C1 segment of cervical spinal cord (tissue), 14 donors: ENCODE data around the gene MAN2A1.

Experiments used
- DNase-seq, 14 donors: peaks; one replicate each; lab custom pipeline; 2025; lab: John Stamatoyannopoulos, UW

Gene MAN2A1

DNA sequence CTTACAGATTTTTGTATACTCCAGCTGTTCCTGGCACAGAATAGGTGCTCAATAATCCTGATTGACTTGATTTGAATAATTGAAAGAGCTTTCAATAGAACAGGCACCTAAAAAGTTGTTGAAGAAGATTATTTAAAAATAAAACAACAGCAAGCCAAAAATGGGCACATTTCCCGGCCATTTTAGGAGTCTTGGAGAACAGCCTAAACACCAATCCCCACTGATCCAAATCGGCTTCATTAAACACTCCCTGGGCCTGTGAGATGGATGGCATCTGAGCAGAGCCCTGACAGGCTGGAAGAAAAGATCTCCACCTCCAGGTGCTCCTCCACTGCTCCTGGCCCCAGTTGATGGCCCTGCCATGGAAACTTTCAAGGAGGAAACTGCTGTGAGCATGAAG lies 213.3 kb downstream of the MAN2A1 start:
- DNase-seq, result peak in 1 of 14 donors; percentile 7

DNA sequence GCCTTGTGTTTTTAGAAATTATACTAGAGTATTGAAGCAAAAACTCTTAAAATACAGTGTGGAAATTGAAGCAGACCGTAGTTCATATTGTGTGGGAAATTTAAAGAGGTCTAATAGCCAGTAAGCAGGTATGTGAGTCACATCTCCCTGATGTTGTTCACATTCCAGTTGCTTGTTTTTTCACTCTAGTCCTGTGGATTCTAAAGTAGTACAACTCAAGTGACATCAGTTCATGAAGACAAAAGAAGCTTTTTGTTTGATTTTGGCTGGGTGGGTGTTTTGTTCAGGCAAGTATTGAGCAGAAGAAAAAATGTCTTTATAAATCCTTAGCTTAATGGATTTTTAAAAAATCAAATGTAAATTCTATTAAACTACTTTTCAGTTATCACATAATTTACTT lies 216.2 kb downstream of the MAN2A1 start:
- DNase-seq, result peak in 1 of 14 donors; percentile 4

DNA sequence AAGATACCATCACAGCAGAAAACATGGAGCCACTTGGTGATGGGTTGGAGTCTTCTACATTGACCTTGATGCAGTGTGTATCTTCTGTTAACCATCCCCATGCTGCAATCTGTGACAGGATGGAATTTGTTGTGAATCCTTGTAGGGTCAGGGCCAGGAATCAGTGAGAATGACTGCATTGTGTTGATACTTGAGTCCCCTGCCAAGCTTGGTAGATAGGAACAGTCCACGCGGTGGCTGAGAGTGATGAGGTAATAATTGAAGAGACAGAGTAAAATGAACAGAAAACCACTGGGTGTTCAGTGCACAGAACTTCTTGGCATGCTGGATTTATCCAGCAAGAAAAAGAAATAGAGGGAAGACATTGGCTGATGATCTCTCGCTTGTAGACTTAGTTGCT lies 217.5 kb downstream of the MAN2A1 start:
- no peak for DNase-seq

DNA sequence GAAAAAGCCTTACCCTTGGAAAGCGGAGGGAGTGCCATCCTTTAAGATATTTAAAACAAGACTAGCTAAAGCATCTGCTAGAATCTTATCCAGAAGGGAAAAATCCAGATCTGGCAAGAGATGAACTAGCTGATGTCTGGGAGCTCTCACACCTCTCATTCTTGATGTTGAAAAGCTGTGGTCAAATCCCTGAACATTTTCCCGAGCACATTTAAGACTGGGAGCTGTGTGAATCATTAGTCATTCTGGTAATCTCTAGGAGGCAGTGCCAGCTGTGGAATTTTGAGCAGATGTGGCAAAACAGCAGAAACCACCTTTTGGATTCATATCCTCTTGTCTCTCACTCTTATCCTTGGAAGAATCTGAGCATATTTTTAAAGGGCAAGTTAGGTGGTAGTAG lies 218.0 kb downstream of the MAN2A1 start:
- no peak for DNase-seq

DNA sequence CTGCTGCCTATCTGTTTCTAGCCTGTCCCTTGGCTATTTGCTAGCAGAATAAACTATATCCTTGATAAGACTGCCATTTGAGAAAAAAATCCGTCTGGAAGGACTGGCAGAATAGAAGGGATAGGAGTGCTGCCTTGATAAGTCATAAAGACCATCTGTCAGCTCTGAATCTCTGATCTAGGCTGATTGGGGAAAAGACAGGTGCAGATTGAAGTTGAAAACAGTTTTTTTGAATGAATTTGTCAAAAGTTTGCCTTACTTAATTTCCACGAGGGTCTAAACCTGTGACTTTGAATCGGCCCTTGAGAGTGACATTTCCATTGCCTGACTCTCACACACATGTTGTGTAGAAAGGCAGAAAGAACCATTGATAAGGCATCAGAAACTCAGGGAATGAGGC lies 218.6 kb downstream of the MAN2A1 start:
- DNase-seq, result no peak

DNA sequence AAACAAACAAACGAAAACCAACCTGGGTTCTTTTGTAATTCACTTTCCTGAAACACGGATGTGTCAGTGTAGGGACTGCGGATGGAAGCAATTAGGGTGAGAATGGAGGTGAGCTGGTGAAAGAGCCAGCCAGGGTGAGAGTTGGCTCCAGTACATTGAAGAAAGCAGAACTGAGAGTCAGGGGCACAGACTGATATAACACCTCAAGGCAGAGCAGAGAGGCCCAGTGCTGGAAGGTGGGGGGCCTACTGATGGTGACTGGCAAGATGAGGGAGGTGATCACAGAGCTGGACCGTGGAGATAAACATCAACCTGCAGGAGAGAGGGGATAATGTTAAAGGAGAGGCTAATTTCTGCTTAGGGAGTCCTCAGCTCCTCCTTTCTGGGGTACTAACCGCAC lies 221.1 kb downstream of the MAN2A1 start:
- DNase-seq, result no peak

DNA sequence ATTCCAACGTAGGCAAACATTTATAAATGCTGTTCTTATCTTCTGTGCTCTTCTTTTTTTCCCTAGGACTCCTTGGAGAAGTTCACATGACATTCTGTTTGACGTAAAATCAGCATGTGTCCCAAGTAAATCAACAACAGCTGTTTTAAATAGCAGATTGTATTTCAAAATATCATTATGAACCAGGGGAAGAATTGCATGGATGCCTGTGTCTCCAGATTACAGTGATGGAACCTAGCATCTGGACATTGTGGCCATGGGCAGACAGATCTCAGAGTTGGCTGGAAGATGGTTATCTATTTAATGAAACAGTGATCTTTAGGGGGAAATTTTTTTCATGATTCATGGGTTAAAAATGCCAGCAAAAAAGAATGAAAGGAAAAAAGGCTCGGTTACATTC lies 222.0 kb downstream of the MAN2A1 start:
- DNase-seq, result no peak

DNA sequence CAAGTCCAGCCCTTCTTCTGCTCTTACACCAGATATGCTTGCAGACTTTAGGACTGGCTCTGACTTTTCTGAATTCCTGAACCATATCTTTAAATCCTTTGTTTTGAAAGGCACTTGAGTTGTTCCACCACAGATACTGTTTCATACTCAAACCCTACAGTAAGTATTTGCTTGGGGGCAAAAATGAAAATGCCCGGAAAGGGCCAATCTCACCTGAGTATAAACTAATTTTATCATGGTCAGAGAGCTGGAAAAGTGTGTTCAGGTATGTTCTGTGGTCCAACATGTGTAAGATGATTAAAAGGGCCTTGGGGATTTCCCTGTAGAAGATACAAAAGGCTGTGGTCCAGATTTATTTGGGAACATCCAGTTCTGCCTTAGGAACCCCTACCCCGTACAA lies 225.2 kb downstream of the MAN2A1 start:
- DNase-seq, result no peak

DNA sequence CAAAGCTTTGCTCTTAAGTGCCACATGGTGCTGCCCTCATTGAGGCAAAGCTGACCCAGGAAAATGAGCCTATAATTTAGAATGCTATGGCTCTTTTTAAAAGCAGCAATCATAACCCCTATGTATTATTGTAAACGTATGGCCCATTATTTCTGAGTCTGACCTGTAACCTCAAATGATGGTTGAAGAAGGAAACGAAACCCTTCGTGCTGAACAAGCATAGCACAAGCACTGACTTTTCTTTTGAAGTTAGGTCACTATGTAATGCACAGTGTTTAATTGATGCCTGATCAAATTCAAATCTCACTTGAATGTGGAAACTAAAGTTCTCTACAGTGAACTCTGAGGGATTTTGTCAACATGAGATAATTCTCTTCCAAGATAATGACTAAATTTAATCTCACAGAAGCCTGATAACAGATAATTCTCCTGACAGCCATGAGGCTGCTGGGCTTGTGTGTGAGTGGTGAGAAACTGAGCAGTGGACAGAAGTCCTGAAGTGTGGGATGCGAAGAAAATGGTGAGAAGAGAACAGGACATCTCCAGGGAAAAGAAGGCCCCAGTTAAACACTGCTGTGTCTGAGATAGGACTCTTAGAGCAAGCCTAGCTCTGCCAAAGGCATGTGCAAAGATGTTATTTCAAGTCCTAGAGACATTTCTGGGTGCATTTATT lies 226.9 kb downstream of the MAN2A1 start:
- DNase-seq, result no peak
